Left kidney (tissue), 2 donors: ENCODE measurements around the gene MTREX. TPM values are rescaled to one million over a fixed set of nuclear protein-coding genes. Genes with fewer than 3 reads are reported as not detected.

Experiments
- DNase-seq: peaks from one replicate; pipeline ENCODE4 v3.0.0-alpha.2; 2013
- polyA plus RNA-seq: library from polyadenylated mRNA; unstranded; fragments of 120-200 nt; gene quantifications from one replicate; pipeline ENCODE4 v1.2.1, GENCODE V29; 2013; ENCODE audit not compliant: insufficient read length

Gene MTREX
- polyA plus RNA-seq, 1 donor, result 110 TPM

DNA sequence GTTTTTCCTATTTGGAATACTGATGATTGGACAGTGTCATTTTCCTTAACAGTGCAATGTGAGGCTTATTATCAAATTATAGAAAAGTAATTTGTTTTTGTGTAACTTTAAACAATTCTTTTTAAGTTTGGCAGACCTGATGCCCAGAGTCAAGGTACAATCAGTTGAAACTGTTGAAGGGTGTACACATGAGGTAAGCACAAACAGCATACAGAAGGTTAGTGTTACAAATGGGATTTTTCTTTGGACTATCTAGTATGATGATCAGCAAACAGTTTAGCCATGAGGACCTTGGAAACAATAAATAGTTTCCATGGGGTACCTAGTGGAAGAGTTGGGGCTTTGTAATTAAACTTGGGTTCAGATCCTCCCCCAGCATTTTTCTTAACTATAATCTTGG is 16.2 kb downstream of the MTREX start:
- DNase-seq, result no peak

DNA sequence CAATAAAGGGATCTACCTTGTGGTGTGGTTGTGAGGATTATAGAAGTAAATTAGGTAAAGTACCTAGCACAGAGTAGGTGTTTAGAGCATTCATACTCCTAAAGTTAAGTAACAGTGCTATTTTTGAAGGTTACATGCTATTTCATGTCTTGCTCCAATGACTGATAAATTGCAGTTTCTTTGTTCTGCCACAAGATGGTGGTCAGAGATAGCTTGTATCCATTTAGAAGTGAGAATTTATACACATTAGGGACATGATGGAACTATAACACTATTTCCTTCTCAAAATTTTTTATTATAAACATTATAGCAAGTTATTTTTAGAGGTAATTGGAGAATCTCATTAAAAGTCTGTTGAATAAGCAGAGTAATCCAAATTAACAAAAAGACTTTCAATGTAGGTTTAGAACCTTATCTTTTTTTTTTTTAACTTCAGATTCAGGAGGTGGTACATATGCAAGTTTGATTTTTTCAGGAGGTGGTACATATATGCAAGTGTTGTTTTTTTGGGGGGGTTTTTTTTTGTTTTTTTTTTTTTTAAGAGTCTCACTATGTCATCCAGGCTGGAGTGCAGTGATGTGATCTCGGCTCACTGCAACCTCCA is 17.1 kb downstream of the MTREX start:
- peak; percentile 30 for DNase-seq

DNA sequence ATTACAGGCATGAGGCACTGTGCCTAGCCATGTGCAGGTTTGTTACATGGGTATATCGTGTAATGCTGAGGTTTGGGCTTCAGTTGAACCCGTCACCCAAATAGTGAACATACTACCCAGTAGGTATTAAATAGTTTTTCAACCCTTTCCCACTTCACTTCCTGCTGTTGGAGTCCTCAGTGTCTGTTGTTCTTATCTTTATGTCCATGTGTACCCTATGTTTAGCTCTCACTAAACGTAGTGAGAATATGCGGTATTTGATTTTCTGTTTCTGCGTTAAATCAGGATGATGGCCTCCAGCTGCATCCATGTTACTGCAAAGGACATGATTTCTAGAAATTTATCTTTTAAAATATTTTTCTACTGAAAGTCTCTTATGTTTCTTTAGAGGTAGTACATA is 17.8 kb downstream of the MTREX start:
- DNase-seq, result no peak

DNA sequence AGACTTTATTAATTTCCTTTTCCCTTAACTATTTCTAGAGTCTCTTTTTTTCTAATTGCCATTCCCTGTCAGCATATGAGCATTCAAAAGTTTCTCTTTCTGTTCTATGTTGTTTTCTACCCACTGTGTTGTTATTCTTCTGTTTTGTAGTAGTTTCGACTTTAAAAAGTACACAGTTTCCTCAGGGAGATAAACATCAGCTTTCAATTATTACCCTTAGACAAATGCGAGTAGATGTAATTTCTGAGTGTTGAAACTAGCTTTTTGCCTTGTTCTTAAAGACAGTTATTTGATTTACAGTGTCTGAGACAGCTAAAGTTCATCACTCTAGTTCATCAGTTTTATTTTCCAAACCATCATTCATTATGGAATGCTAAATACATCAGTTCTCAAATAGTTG is 19.5 kb downstream of the MTREX start:
- no peak for DNase-seq

DNA sequence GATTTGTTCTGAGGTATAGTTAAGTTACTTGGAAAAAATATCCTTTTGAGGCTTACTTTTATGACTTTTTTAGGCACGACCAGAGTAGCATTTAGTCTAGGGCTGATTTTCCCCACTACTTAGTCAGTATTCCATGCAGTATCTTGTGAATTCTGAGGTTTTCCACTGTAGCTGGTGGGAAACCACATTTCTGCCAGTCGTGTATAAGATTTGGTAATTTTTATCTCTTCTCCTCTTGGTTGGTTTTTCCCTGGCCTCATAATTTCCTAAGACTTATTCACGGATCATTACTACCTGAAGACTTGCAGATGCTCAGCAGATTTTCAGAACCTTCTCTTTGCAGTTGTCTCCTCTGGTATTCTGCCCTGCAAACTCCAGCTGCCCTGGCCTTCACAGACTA is 23.5 kb downstream of the MTREX start:
- DNase-seq, result no peak

DNA sequence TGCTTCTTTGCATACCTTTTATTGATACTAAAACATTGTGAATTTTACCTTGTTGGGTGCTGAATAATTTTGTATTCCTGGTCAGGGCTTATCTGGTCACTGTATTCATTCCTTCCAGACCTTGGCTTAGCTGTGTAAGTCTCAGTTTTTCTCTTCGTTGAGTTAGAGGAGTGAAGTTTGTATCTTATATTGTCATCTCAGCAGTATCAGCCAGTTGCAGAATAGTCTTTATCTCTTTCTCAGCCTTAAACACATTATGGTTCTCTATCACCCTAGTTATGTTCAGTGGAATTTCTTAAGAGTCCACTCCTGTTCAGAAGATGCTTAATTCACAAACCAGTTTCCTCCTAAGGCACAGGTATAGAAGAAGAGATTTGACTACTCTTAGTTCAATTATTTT is 25.2 kb downstream of the MTREX start:
- DNase-seq, result no peak

DNA sequence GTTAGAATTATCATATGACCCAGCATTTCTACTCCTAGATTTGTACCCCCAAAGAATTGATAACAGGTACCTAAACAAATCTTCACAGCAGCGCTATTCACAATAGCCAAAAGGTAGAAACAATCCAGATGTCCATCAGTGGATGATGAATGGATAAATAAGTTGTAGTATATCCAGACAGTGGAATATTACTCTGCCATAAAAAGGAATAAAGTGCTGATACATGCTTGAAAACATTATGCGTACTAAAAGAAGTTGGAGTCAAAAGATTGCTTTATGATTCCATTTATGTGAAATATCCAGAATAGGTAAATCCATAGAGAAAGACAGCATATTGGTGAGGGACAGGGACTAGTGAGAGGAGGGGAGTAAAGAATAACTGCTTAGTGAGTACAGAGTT is 26.0 kb downstream of the MTREX start:
- DNase-seq, result no peak

DNA sequence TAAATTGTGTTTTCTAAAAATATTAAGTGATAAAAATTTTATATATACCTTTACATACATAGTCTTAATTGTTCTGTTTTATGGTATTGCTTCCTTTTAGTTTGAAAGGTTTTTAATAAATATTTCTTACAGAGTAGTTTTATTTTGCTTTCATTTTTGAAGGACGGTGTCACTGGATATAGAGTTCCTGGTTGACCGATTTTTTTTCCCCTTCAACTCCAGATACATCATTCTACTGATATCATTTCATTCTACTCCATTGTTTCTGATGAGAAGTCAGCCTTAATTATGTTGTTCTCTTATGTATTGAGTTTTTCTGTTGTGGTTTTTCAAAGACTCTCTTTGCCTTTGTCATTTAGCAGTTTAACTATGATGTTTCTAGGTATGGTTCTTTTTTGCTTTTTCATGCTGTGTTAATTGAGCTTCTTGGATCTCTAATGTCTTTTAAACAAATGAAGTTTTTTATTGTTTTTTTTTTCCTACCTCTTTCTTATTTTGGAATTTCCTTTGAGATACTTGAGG is 30.4 kb downstream of the MTREX start:
- no peak for DNase-seq

DNA sequence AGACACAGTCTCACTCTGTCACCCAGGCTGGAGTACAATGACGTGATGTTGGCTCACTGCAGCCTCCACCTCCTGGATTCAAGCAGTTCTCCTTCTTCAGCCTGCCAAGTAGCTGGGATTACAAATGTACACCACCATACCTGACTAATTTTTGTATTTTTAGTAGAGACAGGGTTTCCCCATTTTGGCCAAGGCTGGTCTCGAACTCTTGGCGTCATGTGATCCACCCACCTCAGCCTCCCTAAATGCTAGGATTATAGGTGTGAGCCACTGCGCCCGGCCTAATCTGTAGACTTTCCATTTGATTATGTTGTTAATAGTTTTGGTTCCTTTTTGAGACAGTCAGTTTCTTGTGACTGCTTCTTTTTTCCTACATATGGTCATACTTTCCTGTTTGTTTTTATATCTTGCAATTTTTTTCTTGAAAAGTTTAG is 31.0 kb downstream of the MTREX start:
- DNase-seq, result no peak

DNA sequence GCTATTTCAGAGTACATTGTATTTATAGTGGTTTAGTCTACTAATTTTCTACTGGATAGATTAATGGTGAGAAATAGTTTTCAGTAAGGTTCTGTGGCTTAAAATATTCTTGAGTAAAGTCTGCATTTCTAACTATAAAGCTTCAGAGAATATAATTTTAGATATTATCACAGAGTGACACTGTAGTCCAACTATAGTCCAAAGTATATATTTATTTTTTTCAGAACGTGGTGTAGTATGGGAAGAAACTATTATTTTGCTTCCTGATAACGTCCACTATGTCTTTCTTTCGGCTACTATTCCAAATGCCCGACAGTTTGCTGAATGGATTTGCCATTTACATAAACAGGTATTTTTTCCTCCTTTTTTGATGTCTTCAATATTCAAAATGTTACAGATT is 35.3 kb downstream of the MTREX start:
- no peak for DNase-seq

DNA sequence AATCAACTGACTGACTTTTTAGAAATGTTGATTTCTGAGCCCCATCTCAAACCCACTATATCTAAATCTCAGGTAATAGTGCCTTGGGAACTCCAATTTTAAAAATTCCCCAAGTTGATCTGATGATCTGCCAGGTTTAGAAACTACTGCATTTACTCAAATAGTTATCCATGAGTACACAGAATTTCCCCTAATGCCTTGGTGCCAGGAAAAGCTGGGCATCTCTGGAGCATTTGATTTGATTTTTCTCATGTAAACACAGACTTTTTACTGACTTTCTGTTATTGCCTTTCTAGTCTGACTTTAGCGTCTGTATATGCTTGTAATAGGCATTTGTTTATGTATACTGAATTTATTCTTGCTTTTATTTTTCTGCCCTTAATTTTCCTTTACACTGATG is 35.8 kb downstream of the MTREX start:
- DNase-seq, result no peak

DNA sequence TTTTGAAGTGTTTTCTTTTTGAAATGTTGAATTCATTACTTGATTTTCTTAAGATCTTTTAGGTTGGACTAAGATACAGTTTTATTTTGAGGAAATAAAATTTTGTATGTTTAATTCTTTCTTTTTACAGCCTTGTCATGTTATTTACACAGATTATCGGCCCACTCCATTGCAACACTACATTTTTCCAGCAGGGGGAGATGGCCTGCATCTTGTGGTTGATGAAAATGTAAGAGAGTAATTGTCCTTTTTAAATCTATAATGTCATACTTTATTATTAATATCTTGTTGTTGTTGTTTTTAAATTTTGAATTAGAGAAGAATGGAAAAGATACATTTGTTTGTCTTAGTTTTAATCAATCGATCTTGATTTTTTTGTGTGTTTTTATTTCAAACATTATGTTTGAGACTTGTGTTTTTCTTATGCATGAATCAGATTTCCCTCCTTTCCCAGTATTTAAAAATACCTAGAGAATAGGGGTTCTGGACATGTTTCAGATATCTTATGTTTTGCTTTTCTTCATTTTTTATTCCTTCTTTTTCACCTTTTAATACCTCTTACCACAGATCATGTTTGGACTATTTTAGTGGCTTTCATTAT is 36.7 kb downstream of the MTREX start:
- peak; percentile 55 for DNase-seq

DNA sequence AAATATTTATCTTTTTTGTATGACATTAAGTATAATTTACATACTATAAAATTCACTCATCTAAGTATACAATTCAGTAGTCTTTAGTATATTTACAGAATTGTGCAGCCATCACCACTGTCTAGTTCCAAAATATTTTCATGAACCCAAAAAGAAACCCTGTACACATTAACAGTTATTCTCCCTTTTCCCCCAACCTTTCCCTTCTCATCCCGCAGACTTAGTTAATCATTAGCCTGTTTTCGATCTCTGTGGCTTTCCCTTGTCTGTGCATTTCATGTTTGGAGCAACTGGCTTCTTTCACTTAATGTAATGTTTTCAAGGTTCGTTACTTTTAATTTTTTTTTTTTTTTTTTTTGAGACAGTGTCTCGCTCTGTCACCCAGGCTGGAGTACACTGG is 37.5 kb downstream of the MTREX start:
- no peak for DNase-seq

DNA sequence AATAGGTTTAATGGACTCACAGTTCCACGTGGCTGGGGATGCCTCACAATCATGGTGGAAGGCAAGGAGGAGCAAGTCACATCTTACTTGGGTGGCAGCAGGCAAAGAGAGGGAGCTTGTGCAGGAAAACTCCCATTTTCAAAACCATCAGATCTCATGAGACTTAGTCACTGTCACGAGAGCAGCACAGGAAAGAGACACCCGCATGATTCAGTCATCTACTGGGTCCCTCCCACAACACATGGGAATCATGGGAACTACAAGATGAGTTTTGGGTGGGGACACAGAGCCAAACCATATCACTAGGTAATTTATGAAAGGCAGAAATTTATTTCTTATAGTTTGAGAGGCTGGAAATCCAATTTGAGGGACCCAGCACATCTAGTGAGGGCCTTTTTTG is 40.0 kb downstream of the MTREX start:
- no peak for DNase-seq

DNA sequence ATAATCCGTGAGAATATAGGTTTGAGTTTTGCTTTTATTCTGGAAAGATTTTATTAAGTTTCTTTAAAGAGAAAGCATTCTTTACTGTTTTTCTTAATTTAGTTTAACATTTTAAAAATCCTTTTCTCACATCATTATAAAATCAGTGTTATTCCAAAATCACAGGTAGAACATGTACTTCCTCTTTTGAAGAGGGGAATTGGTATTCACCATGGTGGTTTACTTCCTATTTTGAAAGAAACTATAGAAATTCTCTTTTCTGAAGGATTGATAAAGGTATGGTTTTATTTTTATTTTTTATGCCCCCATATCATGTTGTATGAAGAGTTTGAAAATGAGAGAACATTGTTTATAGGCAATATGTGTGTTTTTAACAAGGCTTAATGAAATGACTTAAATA is 43.0 kb downstream of the MTREX start:
- no peak for DNase-seq

DNA sequence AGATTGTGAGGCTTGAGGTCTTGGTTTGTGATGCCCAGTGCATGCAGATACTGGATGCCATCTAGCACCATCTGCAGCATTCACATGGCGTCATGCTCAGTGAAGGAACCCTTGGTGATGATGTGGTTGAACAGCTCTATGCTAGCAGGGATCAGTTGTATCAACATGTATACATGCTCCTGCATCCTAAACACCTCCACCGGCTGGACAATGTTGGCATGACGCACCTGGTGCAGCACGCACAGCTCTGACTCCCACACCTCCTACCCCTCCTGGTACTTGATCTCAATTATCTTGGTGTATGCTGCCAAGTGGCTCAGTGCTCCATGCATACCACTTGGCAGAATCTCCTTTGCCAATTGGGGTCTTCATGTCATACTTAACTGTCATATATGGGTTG is 49.1 kb downstream of the MTREX start:
- DNase-seq, result no peak

DNA sequence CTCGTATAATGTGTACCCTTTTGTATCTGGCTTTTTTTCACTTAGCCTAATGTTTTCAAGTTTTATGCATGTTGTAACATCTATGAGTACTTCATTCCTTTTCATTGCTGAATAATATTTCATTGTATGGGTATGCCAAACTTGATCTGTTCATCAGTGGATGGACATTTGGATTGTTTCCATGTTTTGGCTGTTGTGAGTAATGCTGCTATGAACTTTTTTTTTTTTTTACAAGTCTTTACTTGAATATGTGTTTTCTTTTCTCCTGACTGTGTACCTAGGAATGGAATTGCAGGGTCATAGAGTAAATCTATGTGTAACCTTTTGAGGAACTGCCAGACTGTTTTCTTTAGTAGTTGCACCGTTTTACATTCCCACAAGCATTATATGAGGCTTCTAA is 52.4 kb downstream of the MTREX start:
- DNase-seq, result no peak

DNA sequence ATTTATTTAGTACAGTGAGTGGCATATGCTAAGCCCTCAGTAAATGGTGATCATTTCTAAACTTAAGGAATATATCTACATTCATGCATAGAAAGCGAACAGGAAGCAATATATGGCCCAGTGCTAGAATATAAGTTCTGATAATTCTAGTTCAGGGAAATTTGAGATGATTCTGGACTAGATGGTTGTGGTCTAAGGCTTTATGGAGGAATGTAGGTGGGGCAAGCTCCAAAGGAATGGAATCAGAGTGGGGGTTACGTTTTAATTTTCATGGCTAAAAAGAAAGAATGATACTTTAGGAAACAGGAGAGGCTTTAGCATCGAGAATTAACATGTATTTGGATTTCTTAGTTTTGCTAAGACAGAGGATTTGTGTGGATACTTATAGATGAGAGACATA is 56.1 kb downstream of the MTREX start:
- DNase-seq, result no peak

DNA sequence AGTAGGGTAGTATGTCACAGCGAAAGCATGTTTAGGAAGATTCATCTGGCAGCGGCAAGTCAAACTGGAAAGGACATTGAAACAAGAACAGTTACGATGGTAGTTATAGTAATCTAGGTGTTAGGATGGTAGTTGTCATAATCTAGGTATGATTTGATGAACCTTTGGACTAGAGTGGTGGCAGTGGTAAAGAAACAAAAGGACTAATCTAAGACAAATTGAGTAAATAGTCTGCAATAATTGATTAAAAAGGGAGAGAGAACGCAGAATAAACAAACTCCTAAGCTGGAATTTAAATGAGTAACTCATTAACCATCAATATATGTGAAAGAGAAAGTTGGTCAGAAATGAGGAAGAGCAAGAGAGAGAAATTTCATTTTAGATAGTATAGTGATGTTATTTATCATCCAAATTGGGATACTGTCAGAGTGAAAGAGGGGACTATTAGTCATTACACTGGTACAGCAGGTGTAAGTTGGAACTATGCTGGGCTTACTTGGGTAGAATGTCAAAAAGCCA is 56.8 kb downstream of the MTREX start:
- no peak for DNase-seq

DNA sequence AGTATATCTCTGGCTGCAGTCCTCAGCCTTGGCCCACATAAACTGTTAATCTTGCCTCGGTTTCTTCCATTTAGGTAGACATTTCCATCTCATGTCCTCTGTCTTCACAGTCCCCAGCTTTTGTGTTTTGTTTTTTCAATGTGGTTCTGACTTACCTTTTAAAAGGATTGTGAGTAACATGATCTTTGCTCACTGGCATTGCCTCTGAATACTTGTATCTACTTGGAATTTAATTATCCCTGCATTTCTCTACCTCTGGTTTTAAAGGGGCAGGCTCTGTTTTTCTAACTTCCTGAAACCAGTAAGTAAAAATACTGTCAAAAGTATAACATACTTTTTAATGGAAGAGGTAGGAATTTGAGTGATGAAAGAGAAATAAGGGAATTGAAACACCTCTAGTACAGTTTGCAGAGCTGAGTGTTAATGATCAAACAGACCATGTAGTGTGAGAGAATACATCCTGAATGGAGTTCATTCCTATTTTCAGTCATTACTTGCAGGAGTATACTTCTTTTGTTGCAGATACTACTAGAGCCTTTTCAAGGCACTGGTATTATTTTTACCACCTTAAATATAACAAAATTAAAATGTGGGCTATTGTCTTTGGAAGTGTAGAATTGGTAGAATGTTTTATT is 62.6 kb downstream of the MTREX start:
- no peak for DNase-seq

DNA sequence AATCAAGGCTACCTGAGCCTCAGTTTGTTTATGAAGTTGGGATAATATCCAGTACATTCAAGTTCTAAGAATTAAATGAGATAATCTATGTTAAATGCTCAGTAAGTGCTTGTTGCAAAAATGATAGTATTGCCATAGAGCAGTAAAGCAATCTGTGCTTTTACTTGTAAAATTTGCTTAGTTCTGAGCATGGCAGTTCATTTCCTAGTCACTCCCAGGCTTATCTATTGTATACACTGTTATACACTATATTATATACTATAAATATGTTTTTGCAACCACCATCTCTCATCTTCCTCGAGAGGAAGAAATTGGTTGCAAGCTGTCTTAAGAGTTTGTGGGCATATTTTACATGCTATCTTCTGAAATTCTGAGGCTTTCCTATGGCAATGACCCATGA is 63.4 kb downstream of the MTREX start:
- no peak for DNase-seq

DNA sequence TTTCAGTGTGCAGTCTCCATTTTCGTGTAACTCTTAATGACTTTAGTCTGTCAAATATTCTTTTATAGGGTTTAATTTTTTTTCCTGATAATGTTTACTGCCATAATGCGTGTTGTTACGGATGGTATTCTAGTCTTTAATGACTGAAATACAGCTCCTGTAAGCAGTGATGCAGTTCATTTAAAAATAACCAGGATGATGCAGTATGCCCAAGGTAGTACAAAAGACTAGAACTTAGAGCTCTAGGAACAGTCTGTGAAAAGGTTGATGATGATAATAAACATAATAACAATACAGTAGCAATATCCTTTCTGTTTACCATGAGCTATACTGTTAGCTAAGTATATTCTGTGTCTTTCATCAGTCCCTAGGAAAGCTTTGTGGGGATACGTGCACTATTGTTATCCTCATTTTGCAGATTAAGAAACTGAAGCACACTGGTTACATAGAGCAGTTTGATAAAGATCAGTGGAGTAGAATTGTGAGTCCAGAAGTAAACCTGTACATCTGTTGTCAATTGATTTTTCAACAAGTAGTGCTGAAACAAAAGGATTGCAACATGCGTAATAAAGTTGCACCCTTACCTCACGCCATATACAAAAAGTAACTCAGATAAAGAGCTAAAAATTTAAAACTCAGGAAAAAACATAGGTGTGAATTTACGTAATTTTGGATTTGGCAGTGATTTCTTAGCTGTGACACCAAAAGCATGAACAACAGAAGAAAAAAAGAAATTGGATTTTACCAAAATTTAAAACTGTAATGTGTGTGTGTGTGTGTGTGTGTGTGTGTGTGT is 64.5 kb downstream of the MTREX start:
- DNase-seq, result no peak

DNA sequence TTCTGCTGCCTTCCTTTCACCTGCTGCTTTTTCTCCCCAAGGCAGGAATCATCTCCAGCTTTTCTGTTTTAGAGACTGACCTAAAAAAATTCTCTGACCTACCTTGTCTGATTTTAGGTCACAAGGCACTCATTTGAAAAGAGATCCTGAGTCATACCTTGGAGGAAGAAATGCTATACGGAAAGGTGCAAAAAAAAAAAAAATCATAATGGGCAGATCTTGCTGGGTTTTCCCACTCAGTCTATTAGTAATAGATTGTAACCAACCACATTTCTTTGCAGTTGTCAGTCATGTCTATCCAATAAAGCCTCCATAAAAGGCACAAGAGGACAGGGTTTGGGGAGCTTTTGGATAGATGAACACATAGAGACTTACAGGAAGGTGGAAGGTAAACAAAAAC is 70.0 kb downstream of the MTREX start:
- no peak for DNase-seq
